ENCODE data around the gene SYNRG. TPM values are rescaled to one million over a fixed set of nuclear protein-coding genes. Genes with fewer than 3 reads are reported as not detected.

Gene SYNRG
- total and polyA plus RNA-seq, 2 of the 13 experiments (the other 11 are each of a cell fraction or from before 2014, with no cell fraction given) = 7.3 to 8.7 TPM

DNA sequence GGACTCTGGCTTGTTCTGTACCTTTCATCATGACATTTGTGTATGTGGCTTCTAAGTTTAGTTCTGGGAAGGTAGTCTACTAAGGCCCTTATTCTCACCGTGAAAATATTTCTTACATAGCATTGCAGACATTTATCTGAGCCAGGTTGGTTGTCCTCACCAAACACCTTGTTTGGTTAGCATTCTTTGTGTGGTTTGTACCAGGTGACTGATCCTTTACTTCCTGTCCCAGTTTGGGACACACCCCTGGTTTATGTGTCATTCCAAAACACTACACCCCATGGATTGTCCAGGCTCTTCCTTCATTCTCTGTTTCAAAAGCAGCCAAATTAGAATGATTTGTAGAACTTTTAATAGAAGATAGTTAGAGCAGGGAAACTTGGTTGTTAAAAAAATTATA is 142.7 kb downstream of the SYNRG start:
- CTCF ChIA-PET (ENCODE audit: low intra/inter-chr PET ratio, low total read pairs) = no interaction called here
- no peak overlapping the region for H3K4me2 ChIP-seq (ENCODE audit: low read depth, low read length)
- no peak for DNase-seq (ENCODE audit: low spot score)
- in situ Hi-C loops (cut with HindIII; ENCODE audit: extremely low pct_ligation_motif_present, low pct_unique_long_range_greater_than_20kb) (no loop called here), intact Hi-C loops (cut with micrococcal nuclease; ENCODE audit: unreplicated experiment) (no loop called here)
- H3K4me3 ChIP-seq (replicated peaks in 1 of 3; ENCODE audit: insufficient read depth in 1 of 3, low read depth in 2 of 3, low read length in 3 of 3) = no peak overlapping the region
- H3K27ac ChIP-seq (ENCODE audit: extremely low read length, insufficient read depth, low read length) = no peak overlapping the region
- H3K9me3 ChIP-seq (ENCODE audit: low read length) = no peaks in the 10 kb centered on the region
- no peak for FAIRE-seq
- no TSS peak for BruUV-seq (replicated peaks)
- H3K36me3 ChIP-seq (replicated peaks in 1 of 2; ENCODE audit: control insufficient read depth in 1 of 2, insufficient read depth in 2 of 2, low read length in 2 of 2) = peaks cover 0 to 30% of the 10 kb centered on the region in 2 experiments; a peak in 3 of 5 replicates
- H3K4me1 ChIP-seq (ENCODE audit: insufficient read depth, low read length) = no peaks in the 10 kb centered on the region
- no peaks in the 10 kb centered on the region for H4K20me1 ChIP-seq (ENCODE audit: insufficient read depth, low read length)
- WGBS (ENCODE audit: low lambda C conversion rate) = 88% methylated on average over 1 of the region's 1 CpG
- TF ChIP-seq MXI1 (IDR thresholded peaks at IDR 0.05; ENCODE audit: borderline replicate concordance, low read depth, low read length) (no peak), TRIM24 (CRISPR knock-in tag; IDR thresholded peaks at IDR 0.05) (no peak), NFIC (IDR thresholded peaks at IDR 0.05; ENCODE audit: low read length) (no peak), GATAD1 (CRISPR knock-in tag; IDR thresholded peaks at IDR 0.05) (no peak), ZFP90 (CRISPR knock-in tag; IDR thresholded peaks at IDR 0.05; ENCODE audit: borderline replicate concordance) (no peak), TEAD2 (CRISPR knock-in tag; IDR thresholded peaks at IDR 0.05) (no peak), MED1 (CRISPR knock-in tag; IDR thresholded peaks at IDR 0.05) (no peak), ZNF350 (CRISPR knock-in tag; IDR thresholded peaks at IDR 0.05; ENCODE audit: borderline replicate concordance, low read depth) (no peak), ZNF446 (CRISPR knock-in tag; IDR thresholded peaks at IDR 0.05) (no peak)
- TF ChIP-seq, protein P1, sequence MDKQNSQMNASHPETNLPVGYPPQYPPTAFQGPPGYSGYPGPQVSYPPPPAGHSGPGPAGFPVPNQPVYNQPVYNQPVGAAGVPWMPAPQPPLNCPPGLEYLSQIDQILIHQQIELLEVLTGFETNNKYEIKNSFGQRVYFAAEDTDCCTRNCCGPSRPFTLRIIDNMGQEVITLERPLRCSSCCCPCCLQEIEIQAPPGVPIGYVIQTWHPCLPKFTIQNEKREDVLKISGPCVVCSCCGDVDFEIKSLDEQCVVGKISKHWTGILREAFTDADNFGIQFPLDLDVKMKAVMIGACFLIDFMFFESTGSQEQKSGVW (CRISPR knock-in tag; IDR thresholded peaks at IDR 0.05; ENCODE audit: borderline replicate concordance) = no peak
- H2AFZ ChIP-seq (ENCODE audit: low read length) = no peak overlapping the region
- H3K79me2 ChIP-seq (ENCODE audit: insufficient read depth, low read length) = no peaks in the 10 kb centered on the region
- no peaks in the 10 kb centered on the region for H3K27me3 ChIP-seq (ENCODE audit: control insufficient read depth in 1 of 2, insufficient read depth in 2 of 2, low read length in 2 of 2)
- no peak for ATAC-seq
- H3K9ac ChIP-seq (ENCODE audit: insufficient read depth, low read depth, low read length) = no peak overlapping the region
- POLR2A ChIA-PET = no interaction called here

All from HepG2 (cell line).